Fibroblast of villous mesenchyme (primary cell): ENCODE data around the gene ABCC1. TPM values are rescaled to one million over a fixed set of nuclear protein-coding genes. Genes with fewer than 3 reads are reported as not detected.
"Not testable (repeated sequence)": the region's sequence is repeated elsewhere in the genome, so short reads cannot be mapped to it uniquely, and the experiment has no call there.

Experiments used
- DNase-seq: peaks from one replicate; pipeline ENCODE4 v3.0.0-alpha.2; 2010; ENCODE audit warnings: low read depth
- H3K4me3 ChIP-seq: 2 replicates; pipeline ENCODE4 v1.5.1; 2011; ENCODE audit warnings: low read depth, mild to moderate bottlenecking, low read length
- total RNA-seq: library from RNA; depleted of rRNA; stranded (reverse); fragments of >200 nt; gene quantifications from 2 replicates; pipeline ENCODE4 v1.2.3, GENCODE V29; 2012
- TF ChIP-seq, protein P1 (sequence below): IDR thresholded peaks from 2 replicates; pipeline ENCODE4 v1.5.1; 2012; ENCODE audit warnings: low read depth, mild to moderate bottlenecking, low read length; ENCODE audit not compliant: insufficient read depth

ABCC1 gene
- total RNA-seq, 1 donor: 34.1 TPM

DNA sequence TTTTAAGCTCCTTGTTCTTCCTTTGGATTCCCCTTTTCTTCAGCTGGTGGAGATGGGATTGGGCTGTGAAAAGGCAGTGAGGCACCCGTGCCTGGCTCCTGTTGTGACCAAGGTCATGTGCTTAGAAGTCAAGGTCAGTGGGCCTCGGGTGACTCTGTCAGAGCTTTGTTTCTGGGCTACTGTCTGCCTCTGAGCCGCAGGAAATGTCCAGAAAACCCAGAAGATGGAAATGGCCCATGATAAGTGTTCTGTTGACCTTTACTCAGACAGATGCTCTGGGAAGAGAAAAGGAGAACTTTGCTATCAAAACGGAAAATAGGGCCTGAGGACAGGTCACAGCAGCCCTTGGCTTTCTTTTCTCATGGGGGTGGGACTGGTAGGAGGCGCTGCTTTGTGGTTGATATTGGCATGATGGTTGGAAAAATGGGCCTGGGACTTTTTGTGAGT lies 2.9 kb downstream of the ABCC1 start:
- H3K4me3 ChIP-seq: no peak overlapping the region
- TF ChIP-seq, protein P1, sequence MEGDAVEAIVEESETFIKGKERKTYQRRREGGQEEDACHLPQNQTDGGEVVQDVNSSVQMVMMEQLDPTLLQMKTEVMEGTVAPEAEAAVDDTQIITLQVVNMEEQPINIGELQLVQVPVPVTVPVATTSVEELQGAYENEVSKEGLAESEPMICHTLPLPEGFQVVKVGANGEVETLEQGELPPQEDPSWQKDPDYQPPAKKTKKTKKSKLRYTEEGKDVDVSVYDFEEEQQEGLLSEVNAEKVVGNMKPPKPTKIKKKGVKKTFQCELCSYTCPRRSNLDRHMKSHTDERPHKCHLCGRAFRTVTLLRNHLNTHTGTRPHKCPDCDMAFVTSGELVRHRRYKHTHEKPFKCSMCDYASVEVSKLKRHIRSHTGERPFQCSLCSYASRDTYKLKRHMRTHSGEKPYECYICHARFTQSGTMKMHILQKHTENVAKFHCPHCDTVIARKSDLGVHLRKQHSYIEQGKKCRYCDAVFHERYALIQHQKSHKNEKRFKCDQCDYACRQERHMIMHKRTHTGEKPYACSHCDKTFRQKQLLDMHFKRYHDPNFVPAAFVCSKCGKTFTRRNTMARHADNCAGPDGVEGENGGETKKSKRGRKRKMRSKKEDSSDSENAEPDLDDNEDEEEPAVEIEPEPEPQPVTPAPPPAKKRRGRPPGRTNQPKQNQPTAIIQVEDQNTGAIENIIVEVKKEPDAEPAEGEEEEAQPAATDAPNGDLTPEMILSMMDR: no peak
- DNase-seq: no peak

DNA sequence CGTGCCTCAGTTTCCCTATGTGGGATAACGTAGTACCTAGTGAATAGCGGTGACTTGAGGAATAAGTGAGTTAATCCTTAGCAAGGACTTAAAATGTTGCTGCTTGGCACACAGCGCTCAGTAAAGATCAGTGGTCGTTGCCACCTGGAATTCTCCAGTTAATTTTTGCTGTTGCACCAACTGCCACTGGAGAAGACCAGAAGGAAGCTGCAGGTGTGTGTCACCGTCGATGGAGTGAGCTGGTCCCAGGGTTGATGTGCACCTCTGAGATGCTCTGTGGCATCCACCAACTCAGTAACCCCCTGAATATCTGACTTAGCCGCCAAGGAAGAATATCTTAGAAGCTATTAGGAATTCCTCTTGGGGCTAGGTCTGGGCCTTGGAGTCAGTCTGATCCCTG lies 4.1 kb downstream of the ABCC1 start:
- TF ChIP-seq, protein P1: no peak
- DNase-seq: no peak
- H3K4me3 ChIP-seq: no peak overlapping the region

DNA sequence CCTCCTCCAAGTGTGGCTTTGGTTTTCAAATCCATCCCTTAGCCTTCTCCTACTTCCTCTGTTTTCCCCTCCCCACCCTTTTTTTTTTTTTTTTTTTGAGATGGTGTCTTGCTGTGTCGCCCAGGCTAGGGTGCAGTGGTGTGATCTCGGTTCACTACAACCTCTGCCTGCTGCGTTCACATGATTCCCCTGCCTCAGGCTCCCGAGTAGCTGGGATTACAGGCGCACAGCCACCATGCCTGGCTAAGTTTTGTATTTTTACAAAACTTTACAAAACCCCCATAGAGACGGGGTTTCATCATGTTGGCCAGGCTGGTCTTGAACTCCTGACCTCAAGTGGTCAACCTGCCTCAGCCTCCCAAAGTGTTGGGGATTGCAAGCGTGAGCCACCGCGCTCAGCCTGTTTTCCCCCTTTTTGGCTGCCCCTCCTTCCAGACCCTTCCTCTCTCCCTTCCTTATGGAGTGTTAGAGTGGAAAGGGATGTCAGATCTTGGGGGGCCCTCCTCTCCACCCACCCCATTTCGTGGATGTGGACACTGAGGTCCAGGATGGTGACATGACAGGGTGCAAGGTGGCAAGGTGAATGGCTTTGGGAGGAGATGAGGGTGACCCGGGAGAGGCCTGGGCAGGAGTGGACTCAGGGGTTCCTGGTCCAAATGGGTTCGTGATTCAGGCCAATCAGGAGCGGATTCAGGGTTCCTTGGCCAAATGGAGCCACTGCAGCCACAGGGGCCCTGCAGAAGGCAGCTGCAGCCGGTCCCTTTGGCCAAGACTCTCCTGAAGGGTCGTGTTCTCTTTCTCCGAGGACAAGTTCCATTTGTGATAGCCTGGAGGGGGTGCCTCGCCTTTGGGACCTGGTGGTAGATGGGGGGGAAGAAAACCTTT lies 4.8 kb downstream of the ABCC1 start:
- TF ChIP-seq, protein P1: no peak

DNA sequence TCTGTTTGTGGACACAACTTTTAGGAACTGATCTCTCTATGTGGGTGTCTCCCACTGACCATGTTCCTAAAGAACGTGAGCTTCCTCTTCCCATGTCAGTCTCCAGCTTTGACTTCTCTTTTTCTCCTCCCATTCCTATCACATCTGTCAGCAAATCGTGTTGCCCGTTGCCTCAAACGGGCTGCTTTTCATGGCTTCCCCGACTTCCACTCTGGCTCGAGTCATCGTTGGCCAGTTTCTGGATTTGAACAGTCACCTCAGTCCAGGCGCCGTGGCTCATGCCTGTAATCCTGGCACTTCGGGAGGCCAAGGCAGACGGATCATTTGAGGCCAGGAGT lies 5.4 kb downstream of the ABCC1 start:
- H3K4me3 ChIP-seq: no peak overlapping the region
- TF ChIP-seq, protein P1: no peak
- DNase-seq: no peak

More for the DNA sequence above, 4.8 kb downstream of the ABCC1 start:
- no peak overlapping the region for H3K4me3 ChIP-seq
- DNase-seq: no peak

DNA sequence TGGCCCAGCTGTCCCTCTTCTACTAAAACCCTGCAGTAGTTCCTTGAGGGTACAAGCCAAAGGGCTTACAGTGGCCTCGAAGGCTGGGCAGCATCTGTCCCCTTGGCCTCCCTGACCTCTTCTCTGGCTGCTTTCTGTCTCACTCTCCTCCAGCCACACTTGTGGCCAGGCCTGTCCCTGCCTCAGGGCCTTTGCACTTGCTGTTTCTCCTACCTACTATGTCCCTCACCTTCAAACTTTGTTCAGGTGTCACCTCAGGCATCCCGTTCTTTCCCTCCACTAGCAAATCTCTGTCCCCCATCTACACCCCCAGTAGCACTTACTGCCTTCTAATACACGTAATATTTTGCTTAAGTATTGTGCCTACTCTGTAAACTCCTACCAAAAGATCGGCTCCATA lies 6.0 kb downstream of the ABCC1 start:
- H3K4me3 ChIP-seq: no peak overlapping the region
- no peak for DNase-seq
- TF ChIP-seq, protein P1: no peak

DNA sequence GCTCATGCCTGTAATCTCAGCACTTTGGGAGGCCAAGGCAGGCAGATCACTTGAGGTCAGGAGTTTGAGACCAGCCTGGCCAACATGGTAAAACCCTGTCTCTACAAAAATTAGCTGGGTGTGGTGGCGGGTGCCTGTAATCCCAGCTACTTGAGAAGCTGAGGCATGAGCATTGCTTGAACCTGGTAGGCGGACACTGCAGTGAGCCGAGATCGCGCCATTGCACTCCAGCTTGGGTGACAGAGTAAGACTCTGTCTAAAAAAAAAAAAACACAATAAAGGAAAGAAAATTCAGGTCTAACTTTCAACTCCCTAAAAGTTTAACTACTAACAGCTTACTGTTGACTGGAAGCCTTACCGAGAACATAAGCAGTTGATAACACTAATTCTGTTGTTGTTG lies 6.7 kb downstream of the ABCC1 start:
- DNase-seq, H3K4me3 ChIP-seq: not testable (repeated sequence)

DNA sequence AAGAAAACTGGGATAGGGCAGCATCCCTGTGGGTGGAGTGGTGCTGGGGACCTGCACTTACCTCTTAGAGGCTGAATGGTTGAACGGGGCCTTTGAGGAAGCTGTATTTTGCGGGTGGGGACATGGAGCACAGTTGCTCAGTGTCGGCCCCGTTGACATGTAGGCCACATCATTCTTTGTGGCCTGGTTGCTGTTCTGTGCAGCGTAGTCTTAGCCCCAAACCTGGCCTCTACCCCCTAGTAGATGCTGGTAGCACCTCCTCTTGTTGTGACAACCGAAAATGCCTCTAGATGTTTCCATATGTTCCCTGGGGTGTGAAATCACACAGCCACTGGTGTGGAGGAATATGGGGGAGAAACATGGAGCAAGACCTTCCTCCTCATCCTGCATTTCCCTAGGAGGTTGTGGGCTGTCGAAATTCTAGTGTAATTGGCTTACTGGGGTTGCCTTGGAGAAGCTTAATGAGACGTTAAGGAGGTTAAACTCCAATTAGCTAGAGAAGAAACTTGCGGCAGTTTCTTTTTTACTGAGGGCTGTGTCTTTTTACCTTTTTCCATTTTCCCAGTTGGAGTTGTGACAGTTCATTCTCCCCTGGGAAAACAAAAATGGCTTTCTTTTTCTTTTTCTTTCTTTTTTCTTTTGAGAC lies 9.4 kb downstream of the ABCC1 start:
- no peak overlapping the region for H3K4me3 ChIP-seq
- TF ChIP-seq, protein P1: no peak
- DNase-seq: no peak
